HG02759 (cell line): ENCODE results near the gene GLCCI1.
"Not testable (repeated sequence)": the region's sequence is repeated elsewhere in the genome, so short reads cannot be mapped to it uniquely, and the experiment has no call there.

Experiments used
- ATAC-seq: cut with Tn5 transposase; IDR thresholded peaks from one replicate; pipeline ENCODE4 v1.9.1; 2021; ENCODE audit warnings: mild to moderate bottlenecking, moderate library complexity; ENCODE audit not compliant: unreplicated experiment

Gene GLCCI1

GRCh38 chr7:8086239-8086638, 117.6 kb downstream of the GLCCI1 start:
- no peak for ATAC-seq

GRCh38 chr7:8089036-8089780, 120.6 kb downstream of the GLCCI1 start:
- ATAC-seq: no peak

GRCh38 chr7:8092140-8092539, 123.5 kb downstream of the GLCCI1 start:
- no peak for ATAC-seq

- no peak for ATAC-seq
Observed at GRCh38 chr7:8094164-8095140, 125.9 kb downstream of the GLCCI1 start.

DNA sequence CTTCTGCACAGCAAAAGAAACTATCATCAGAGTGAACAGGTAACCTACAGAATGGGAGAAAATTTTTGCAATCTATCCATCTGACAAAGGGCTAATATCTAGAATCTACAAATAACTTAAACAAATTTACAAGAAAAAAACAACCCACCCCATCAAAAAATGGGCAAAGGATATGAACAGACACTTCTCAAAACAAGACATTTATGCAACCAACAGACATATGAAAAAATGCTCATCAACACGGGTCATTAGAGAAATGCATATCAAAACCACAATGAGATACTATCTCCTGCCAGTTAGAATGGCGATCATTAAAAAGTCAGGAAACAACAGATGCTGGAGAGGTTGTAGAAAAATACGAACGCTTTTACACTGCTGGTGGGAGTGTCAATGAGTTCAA, 132.7 kb downstream of the GLCCI1 start:
- not testable (repeated sequence) for ATAC-seq

GRCh38 chr7:8103282-8103681, 134.7 kb downstream of the GLCCI1 start:
- no peak for ATAC-seq

DNA sequence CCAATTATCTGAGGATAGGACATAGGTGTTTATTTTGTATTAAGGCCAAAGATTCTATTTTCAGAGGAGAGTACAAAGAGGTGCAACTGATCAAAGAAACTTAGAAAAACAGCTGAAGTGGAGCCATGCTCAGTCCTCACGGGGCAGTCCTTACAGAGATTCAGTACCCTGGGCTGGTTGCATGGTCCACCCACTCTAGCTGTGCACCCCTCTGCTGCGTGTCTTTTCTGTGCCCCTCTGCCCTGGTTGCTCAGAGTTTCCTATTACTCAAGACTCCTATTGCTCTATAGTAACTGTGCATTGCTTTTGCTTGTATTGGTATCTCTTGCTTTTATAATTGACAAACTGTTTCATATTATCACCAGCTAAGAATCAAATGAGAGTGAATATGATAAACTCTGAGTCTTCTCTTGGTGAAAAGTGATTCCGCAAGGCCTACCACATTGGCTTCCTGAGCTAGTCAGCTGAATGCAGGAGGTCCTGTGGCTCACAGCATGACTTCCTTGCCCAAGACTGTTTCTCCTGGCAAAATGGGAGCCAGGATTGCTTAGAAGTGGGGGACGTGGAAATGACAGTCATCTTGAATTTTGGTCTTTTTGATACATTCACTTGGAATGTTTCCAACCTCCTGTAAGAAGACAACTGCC, 137.0 kb downstream of the GLCCI1 start:
- ATAC-seq: no peak

DNA sequence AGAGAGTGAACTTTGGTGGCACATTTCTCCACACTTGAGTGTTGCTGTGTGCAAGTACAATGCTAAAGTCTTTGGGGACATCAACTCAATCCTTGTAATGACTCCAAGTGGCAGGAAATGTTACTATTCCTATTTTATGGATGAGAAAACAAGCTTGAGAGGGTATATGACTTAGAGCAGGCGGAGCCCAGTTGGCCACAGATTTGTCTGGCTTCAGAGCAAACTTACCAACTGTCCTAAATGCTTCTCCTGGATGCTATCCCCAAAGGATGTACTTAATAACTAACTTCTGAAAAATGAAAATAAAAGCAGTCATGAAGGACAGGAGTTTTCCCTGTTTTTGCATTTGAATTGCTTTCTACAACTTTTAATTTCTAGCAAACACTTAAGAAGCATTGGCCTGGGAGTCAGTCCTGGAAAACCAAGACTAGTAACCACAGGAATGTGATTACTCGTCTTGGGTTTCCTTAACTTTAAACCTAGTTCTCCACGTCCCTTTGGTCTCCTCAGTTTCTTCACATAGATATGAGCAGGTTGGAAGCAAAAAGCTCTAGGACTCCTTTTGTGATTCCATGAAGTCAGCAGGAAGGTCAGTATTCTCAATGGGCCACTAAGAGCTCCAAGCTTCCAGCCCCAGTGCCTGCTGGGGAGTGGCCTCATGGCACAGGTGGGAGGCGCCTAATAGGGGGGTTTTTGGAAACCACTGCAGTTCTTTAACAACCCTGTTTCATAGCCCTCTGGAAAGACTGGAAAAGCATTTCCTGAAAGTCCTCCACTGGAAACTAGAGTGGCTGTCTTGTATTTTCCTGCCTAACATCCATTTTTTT, 140.8 kb downstream of the GLCCI1 start:
- no peak for ATAC-seq

DNA sequence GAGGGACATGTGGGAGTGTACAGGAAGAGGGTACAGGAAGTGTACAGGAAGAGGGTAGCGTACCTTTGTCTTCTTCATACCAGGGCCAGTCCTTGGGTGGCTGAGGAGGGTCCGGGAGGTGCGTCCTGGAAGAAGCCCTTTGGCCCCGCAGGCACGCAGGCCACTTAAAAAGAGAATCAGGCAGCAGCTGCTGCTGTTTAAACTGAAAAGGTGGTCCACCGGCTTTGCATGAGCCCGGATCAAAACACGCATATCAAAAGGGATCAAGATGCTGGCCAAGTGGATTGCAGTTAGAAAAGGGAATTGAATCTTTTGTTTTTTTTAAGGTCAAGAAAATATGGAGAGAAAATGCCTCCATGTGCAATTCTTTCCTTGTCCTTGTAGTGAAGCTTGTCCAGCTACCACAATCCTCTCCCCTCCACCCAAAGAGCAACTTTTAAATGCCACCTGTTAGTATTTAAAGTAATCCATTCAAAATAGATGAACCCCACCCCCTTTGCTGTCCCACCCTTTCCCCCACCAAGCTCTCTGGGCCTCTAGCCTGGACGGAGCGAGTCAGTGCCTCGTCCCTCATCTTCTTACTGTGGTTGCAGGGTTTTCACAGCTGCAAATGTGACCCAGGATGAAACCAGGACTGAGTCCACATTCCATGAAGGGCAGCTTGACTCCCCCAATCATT, 142.8 kb downstream of the GLCCI1 start:
- ATAC-seq: no peak

DNA sequence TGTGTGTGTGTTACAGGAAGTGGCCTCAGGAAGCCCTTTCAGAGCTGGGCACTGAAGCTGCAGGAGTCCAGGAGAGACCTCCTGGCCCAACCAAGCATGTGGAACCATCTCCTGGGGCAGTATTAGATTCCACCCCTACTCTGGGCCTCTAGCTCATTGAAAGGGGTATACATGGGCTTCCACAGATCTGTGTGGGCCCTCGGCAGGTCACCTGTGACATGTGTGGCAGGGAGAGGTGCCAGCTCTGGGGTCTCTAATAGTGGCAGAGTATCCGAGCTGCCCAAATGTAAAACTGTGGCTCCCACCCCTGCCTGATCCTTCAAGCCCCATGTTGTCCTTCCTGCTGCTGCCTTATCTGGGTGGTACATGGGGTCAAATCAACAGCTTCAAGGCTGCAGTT, 144.1 kb downstream of the GLCCI1 start:
- no peak for ATAC-seq

GRCh38 chr7:8113184-8113583, 144.6 kb downstream of the GLCCI1 start:
- ATAC-seq: no peak

DNA sequence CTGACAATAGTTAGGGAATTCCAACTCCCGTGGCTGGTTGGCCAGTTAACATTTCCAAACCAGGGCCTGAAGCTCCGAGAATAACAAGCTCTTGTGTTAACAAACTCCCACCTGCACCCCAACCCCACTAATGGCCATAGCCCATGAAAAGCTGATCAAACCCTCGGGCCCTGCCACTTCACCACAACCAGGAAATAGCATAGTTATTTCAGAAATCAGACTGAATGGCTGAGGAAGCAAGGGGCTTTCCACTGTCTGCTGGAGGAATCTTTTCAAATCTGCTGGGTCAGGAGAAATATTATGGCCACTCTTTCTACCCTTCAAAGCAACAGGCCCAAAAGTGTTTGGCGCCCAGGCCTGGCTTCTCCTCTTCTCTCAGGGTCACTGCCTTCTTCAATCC, 145.6 kb downstream of the GLCCI1 start:
- peak; percentile 34 for ATAC-seq

- ATAC-seq: peak; percentile 93
Observed at GRCh38 chr7:8115547-8116402, 147.2 kb downstream of the GLCCI1 start.

GRCh38 chr7:8117195-8117594, 148.6 kb downstream of the GLCCI1 start:
- no peak for ATAC-seq

DNA sequence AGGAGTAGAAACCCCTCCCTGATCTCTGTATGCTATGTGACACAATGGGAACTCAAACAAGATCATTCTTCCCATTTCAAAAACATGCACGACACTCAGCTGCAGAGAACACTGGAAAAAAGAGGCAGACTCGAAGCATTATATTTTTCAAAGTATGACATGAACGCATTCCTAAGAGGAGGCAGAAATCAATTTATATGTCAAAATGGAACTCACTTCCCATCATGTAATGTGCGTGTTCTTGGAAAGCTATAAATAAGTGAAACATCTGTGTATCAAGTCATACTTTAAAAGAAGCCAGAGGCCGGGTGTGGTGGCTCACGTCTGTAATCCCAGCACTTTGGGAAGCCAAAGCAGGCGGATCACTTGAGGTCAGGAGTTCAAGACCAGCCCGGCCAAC, 150.7 kb downstream of the GLCCI1 start:
- ATAC-seq: no peak

GRCh38 chr7:8120390-8121058, 151.9 kb downstream of the GLCCI1 start:
- no peak for ATAC-seq

- ATAC-seq: no peak
Observed at GRCh38 chr7:8121243-8121642, 152.6 kb downstream of the GLCCI1 start.

GRCh38 chr7:8125680-8126444, 157.3 kb downstream of the GLCCI1 start:
- peak; percentile 87 for ATAC-seq
